ENCODE data around the gene DGCR6.
"Not testable (repeated sequence)": the region's sequence is repeated elsewhere in the genome, so short reads cannot be mapped to it uniquely, and the experiment has no call there.

Gene DGCR6

GRCh38 chr22:18905540-18906409 lies at the start of gene DGCR6:
DGCR6 (plus strand) TSS chr22:18906320; CDS start chr22:18906375, 55 bp downstream.
- no peak for DNase-seq

DNA sequence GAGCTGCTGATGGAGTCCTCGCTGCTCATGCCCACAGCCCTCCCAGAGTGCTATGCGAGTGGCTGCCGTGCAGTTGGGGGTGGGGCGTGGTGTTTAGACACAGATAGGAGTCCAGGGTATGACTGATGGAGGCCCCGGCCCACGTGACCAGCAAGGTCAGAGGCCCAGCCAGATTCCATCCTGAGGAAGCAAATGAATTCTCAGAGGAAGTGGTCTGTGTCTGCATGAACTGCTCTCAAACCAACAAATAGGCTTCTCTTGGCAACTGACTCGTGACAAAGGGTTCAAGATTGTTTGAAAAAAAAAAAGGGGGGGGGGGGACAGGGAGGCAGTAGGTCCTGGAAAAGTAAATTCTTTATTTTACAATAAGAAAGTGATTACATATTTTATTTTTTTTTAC lies 46.8 kb upstream of the DGCR6 start:
- not testable (repeated sequence) for DNase-seq

GRCh38 chr22:18881260-18881659 lies 24.9 kb upstream of the DGCR6 start:
- DNase-seq, result peak; percentile 81

- not testable (repeated sequence) for DNase-seq
These were observed 21.7 kb upstream of the DGCR6 start for GRCh38 chr22:18884465-18884864.

- DNase-seq, result no peak
These were observed 18.0 kb upstream of the DGCR6 start for GRCh38 chr22:18888115-18888514.

DNA sequence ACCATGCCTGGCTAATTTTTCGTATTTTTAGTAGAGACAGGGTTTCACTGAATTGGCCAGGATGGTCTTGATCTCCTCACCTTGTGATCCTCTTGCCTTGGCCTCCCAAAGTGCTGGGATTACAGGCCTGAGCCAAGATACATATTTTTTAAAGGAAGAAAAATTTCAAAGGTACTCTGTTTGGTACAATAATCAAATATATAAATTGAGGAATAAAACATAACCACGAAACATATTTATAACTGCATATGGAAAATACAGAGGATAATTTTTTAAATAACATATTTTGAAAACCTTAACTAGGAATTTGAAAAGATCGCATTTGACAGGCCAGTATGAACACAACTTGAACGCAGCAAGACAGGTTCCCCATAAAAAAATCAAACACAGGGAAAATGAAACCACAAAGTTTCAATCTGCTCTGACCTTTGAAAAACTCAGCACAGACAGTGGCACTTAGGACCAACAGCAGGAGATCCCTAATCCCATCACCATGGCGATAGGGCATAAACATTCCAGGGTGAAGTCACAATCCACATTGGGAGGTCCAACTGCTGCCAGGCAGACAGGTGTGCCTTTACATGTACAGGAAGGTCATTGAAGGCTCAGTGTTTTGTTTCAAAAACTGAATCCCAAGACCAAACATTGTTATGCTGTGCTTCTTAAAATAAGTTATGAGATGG lies 15.5 kb upstream of the DGCR6 start:
- DNase-seq, result not testable (repeated sequence)

DNA sequence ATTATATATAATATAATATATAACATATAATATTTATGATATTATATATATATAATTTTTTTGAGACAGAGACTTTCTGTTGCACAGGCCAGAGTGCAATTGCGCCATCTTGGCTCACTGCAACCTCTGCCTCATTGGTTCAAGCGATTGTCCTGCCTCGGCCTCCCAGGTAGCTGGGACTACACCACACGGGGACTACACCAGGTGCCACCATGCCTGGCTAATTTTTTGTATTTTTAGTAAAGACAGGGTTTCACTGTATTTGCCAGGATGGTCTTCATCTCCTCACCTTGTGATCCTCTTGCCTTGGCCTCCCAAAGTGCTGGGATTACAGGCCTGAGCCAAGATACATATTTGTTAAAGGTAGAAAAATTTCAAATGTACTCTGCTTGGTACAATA lies 12.3 kb upstream of the DGCR6 start:
- not testable (repeated sequence) for DNase-seq

GRCh38 chr22:18896037-18896657 lies 10.0 kb upstream of the DGCR6 start:
- not testable (repeated sequence) for DNase-seq

DNA sequence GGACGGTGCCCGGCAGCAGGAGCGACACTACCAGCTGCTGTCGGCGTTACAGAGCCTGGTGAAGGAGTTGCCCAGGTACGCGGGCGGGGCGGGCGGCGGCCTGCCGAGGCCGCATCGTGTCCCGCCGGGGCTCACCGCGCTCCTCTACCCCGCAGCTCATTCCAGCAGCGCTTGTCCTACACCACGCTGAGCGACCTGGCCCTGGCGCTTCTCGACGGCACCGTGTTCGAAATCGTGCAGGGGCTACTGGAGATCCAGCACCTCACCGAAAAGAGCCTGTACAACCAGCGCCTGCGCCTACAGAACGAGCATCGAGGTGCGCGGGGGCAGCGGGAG lies 258 bp downstream of the DGCR6 start:
- DNase-seq, result not testable (repeated sequence)

DNA sequence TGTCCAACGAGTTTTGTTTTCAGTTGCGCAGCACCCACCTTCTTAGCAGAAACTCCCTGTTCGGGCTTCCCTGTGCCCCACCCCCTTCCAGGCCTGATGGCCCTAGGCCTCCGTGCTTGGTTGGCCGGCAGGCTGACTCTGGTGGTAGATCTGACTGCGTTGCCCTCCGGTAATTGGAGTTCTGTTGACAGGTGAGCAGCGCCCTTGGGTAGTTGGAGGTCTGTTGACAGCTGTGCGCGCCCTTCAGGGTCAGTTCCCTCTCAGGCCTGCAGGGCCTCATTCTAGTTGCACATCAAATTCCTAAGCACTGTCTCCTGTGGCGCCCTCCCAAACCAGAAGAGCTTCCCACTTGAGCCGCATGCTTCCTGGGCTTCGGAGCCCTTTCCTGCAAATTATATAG lies 776 bp downstream of the DGCR6 start:
- DNase-seq, result no peak

GRCh38 chr22:18909556-18909955 lies 3.4 kb downstream of the DGCR6 start:
- DNase-seq, result no peak

DNA sequence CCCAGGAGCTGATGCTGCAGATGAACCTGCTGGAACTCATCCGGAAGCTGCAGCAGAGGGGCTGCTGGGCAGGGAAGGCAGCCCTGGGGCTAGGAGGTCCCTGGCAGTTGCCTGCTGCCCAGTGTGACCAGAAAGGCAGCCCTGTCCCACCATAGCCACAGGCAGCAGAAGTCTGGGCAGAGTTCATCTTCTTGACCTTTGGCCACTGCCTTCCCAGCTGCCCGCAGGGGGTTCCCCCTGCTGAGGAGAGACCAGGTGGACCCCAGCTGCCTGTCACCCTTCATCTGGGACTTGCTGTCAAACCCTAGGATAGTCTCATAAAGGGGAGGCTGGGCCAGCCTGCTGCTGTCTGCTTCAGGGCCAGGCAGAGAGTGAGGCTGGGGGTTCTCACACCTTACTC lies 5.4 kb downstream of the DGCR6 start:
- DNase-seq, result not testable (repeated sequence)

GRCh38 chr22:18912264-18912946 lies 6.3 kb downstream of the DGCR6 start:
- DNase-seq, result not testable (repeated sequence)

DNA sequence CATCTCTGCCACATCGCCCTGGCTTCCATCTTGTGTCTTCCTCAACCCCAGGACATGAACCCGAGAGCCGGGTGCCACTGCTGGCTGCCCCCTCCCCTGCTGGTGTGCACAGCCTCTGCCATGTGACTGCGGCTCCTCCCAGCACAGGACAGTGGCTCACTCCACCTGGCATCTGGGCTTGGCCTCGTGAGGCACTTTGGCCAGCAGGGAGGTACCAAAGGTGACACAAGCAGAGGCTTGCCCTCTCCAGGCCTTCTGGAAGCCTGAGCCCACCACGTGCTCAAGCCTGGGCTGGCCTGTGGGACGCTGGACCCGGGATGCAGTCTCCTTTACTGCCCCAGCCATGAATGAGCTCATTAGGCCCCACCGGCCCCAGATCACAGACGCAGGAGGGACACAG lies 8.4 kb downstream of the DGCR6 start:
- DNase-seq, result not testable (repeated sequence)

DNA sequence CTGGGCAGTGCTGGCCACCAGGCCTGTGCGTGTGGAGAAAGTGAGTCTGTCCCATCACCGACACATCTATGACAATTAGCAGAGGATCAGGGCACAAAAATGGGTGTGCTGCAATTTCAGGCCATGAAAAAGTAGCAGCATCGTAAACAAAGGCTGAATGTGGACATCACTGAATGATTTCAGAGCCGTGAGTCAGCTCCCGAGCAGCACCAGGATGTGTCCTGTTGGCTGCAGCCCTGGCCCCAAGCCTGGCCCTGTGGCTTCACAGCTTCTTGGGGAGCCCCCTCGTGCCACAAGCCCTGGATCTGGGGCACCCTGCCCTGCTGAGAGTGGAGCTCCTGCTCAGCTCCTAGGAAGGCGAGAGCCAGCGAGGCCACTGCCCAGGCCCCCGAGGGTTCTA lies 9.4 kb downstream of the DGCR6 start:
- DNase-seq, result not testable (repeated sequence)

GRCh38 chr22:18917818-18918217 lies 11.7 kb downstream of the DGCR6 start:
- not testable (repeated sequence) for DNase-seq

GRCh38 chr22:18920257-18920902 lies 14.3 kb downstream of the DGCR6 start:
- not testable (repeated sequence) for DNase-seq

GRCh38 chr22:18925368-18926064 lies 19.4 kb downstream of the DGCR6 start:
- no peak for DNase-seq

DNA sequence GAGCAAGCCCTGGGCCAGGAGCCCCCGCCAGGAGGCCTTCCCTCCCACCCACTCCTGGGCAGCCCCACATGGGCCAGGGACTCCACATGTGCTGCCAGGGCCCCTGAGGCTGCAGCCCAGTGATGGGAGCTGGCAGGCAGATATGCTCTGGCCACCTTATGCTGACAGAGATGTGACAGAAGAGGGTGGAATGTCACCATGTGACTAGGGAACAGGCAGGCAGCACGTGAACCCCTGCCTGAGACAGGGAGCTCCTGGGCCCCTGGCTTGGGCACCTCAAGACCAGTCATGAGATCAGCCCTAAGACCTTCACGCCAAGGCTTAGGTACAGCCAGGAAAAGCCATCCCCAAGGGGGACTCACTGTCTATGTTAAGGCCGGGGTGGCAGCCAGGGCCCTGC lies 20.9 kb downstream of the DGCR6 start:
- no peak for DNase-seq

- no peak for DNase-seq
These were observed 21.5 kb downstream of the DGCR6 start for GRCh38 chr22:18927573-18927972.

DNA sequence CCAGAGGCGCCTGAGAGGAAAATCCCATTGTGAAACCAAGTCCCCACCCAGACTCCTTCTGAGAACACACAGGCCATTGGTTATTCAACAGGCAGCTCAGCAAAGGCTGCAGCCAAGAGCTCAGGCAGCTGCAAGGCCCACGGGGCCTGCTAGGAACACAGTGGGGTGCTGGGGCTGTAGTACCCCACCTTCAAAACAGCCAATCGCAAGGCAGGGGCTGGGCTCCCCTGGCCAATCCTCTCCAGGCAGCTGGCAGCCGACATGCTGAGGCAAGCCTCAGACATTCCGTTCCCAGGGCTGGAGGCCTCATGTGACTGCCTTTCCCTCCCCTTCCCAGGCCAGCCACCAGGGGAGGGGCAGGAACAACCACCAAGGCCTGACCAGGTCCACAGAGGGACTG lies 23.3 kb downstream of the DGCR6 start:
- no peak for DNase-seq

Measured in CD4-positive, alpha-beta T cell treated with Interleukin-21 for 1 hour (primary cell).